HepG2 (cell line): ENCODE measurements around the gene PPP2R5B. TPM values are rescaled to one million over a fixed set of nuclear protein-coding genes. Genes with fewer than 3 reads are reported as not detected.

ENCODE experiments used
- IKZF5 ChIP-seq: IDR thresholded peaks from 2 replicates; pipeline ENCODE4 v1.6.1; 2018; ENCODE audit warnings: missing genetic modification reagents, mild to moderate bottlenecking, missing compliant biosample characterization
- KDM5A ChIP-seq: fragments of 200-600 bp; sonication (generic); IDR thresholded peaks from 2 replicates; pipeline ENCODE4 v1.7.0; 2018; ENCODE audit warnings: antibody characterized with exemption, mild to moderate bottlenecking, low read length, borderline replicate concordance
- MEIS1 ChIP-seq: sonication (generic); formaldehyde crosslinking; IDR thresholded peaks from 2 replicates; pipeline ENCODE4 v1.9.0; 2021; ENCODE audit warnings: mild to moderate bottlenecking, missing genetic modification reagents, moderate library complexity, borderline replicate concordance
- PITX1 ChIP-seq: sonication (generic); formaldehyde crosslinking; IDR thresholded peaks from 2 replicates; pipeline ENCODE4 v1.5.1; 2020; ENCODE audit warnings: mild to moderate bottlenecking, missing genetic modification reagents
- TBP ChIP-seq: sonication (generic); formaldehyde crosslinking; IDR thresholded peaks from 2 replicates; pipeline ENCODE4 v1.5.0; 2020; ENCODE audit warnings: missing genetic modification reagents
- TOPORS ChIP-seq: sonication (generic); formaldehyde crosslinking; IDR thresholded peaks from 2 replicates; pipeline ENCODE4 v1.8.0; 2023; ENCODE audit warnings: mild to moderate bottlenecking, missing genetic modification reagents
- XBP1 ChIP-seq: sonication (generic); formaldehyde crosslinking; IDR thresholded peaks from 2 replicates; pipeline ENCODE4 v1.5.0; 2020; ENCODE audit warnings: missing genetic modification reagents
- ZBTB38 ChIP-seq: sonication (generic); formaldehyde crosslinking; IDR thresholded peaks from 2 replicates; pipeline ENCODE4 v1.5.1; 2020; ENCODE audit warnings: mild to moderate bottlenecking, missing genetic modification reagents
- ZNF496 ChIP-seq: sonication (generic); formaldehyde crosslinking; IDR thresholded peaks from 2 replicates; pipeline ENCODE4 v1.8.1; 2023; ENCODE audit warnings: mild to moderate bottlenecking, moderate library complexity, missing genetic modification reagents; ENCODE audit not compliant: insufficient replicate concordance
- ZNF83 ChIP-seq: sonication (generic); formaldehyde crosslinking; IDR thresholded peaks from 2 replicates; pipeline ENCODE4 v1.4.0; 2020; ENCODE audit warnings: missing genetic modification reagents, mild to moderate bottlenecking, borderline replicate concordance
- ZSCAN20 ChIP-seq: sonication (generic); formaldehyde crosslinking; IDR thresholded peaks from 2 replicates; pipeline ENCODE4 v1.4.0; 2020; ENCODE audit warnings: missing genetic modification reagents, mild to moderate bottlenecking, borderline replicate concordance
- ZXDC ChIP-seq: sonication (generic); formaldehyde crosslinking; IDR thresholded peaks from 2 replicates; pipeline ENCODE4 v1.5.0; 2020; ENCODE audit warnings: mild to moderate bottlenecking, missing genetic modification reagents
- polyA plus RNA-seq, 8 experiments: library from polyadenylated mRNA; depleted of rRNA in 3 of 8; stranded (reverse) in 7 of 8; unstranded in 1 of 8; fragments of >200 nt; fragmentation: Illumina TruSeq in 4 of 8; extraction: Trizol in 4 of 8; gene quantifications; 2 replicates each; pipeline versions ENCODE4 v1.2.1 to v1.2.3, GENCODE V29; 2011 to 2016; ENCODE audit warnings: low read depth in 4 of 8, missing spikeins in 1 of 8, mixed read lengths in 1 of 8; ENCODE audit not compliant: insufficient read depth in 1 of 8
- total RNA-seq, 5 experiments: library from RNA; depleted of rRNA; stranded (reverse); fragments of >200 nt; fragmentation: Illumina TruSeq; extraction: Trizol; gene quantifications; 2 replicates each; pipeline ENCODE4 v1.2.3, GENCODE V29; 2016; ENCODE audit warnings: low read depth in 1 of 5
- TF ChIP-seq, protein P1 (sequence below): IDR thresholded peaks from 2 replicates; pipeline ENCODE4 v1.6.1; 2016; ENCODE audit warnings: missing compliant biosample characterization, missing genetic modification reagents, borderline replicate concordance
- TF ChIP-seq, protein P2 (sequence below), 2 experiments: fragments of 450-650 bp in 1 of 2; sonication (generic) in 1 of 2; formaldehyde crosslinking in 1 of 2; IDR thresholded peaks; 2 replicates each; pipeline versions ENCODE4 v1.6.1 to v1.8.0; 2016 to 2022; ENCODE audit warnings: antibody characterized with exemption in 1 of 2, mild to moderate bottlenecking in 1 of 2, missing genetic modification reagents in 1 of 2

The PPP2R5B gene
- total and polyA plus RNA-seq, 2 of the 13 experiments (the other 11 are each of a cell fraction or from before 2014, with no cell fraction given), result 2.3 to 8.3 TPM

GRCh38 chr11:64888729-64889511, 35.6 kb upstream of the PPP2R5B start (continued):
- TF ChIP-seq, protein P1, sequence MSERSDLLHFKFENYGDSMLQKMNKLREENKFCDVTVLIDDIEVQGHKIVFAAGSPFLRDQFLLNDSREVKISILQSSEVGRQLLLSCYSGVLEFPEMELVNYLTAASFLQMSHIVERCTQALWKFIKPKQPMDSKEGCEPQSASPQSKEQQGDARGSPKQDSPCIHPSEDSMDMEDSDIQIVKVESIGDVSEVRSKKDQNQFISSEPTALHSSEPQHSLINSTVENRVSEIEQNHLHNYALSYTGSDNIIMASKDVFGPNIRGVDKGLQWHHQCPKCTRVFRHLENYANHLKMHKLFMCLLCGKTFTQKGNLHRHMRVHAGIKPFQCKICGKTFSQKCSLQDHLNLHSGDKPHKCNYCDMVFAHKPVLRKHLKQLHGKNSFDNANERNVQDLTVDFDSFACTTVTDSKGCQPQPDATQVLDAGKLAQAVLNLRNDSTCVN (CRISPR knock-in tag), result no peak
- no peak for TF ChIP-seq KDM5A
- no peak for TF ChIP-seq ZNF83 (CRISPR knock-in tag)
- no peak for TF ChIP-seq XBP1 (CRISPR knock-in tag)
- no peak; the same call in 1 of the 2 replicates for TF ChIP-seq PITX1
- no peak for TF ChIP-seq TBP (CRISPR knock-in tag)
- no peak for TF ChIP-seq MEIS1
- TF ChIP-seq ZXDC (CRISPR knock-in tag), result no peak
- TF ChIP-seq, protein P2, sequence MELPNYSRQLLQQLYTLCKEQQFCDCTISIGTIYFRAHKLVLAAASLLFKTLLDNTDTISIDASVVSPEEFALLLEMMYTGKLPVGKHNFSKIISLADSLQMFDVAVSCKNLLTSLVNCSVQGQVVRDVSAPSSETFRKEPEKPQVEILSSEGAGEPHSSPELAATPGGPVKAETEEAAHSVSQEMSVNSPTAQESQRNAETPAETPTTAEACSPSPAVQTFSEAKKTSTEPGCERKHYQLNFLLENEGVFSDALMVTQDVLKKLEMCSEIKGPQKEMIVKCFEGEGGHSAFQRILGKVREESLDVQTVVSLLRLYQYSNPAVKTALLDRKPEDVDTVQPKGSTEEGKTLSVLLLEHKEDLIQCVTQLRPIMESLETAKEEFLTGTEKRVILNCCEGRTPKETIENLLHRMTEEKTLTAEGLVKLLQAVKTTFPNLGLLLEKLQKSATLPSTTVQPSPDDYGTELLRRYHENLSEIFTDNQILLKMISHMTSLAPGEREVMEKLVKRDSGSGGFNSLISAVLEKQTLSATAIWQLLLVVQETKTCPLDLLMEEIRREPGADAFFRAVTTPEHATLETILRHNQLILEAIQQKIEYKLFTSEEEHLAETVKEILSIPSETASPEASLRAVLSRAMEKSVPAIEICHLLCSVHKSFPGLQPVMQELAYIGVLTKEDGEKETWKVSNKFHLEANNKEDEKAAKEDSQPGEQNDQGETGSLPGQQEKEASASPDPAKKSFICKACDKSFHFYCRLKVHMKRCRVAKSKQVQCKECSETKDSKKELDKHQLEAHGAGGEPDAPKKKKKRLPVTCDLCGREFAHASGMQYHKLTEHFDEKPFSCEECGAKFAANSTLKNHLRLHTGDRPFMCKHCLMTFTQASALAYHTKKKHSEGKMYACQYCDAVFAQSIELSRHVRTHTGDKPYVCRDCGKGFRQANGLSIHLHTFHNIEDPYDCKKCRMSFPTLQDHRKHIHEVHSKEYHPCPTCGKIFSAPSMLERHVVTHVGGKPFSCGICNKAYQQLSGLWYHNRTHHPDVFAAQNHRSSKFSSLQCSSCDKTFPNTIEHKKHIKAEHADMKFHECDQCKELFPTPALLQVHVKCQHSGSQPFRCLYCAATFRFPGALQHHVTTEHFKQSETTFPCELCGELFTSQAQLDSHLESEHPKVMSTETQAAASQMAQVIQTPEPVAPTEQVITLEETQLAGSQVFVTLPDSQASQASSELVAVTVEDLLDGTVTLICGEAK (IDR thresholded peaks at IDR 0.05), result no peak
- TF ChIP-seq, protein P2 (CRISPR knock-in tag; IDR thresholded peaks at IDR 0.05), result no peak
- TF ChIP-seq ZSCAN20 (CRISPR knock-in tag), result no peak
- no peak for TF ChIP-seq ZBTB38 (CRISPR knock-in tag)
- TF ChIP-seq IKZF5, result no peak
- no peak; the same call in 1 of the 2 replicates for TF ChIP-seq TOPORS (CRISPR knock-in tag)
- TF ChIP-seq ZNF496, result no peak
